SU-DHL-6 (cell line): ENCODE data around the gene NEURL1B.
"Not testable (repeated sequence)": the region's sequence is repeated elsewhere in the genome, so short reads cannot be mapped to it uniquely, and the experiment has no call there.

ENCODE experiments used
- H2AFZ ChIP-seq: fragments of 200-600 bp; sonication (generic); 2 replicates; pipeline ENCODE4 v1.6.1; 2014; ENCODE audit warnings: low read depth, mild to moderate bottlenecking, moderate library complexity, mixed read lengths, antibody characterized with exemption, low read length; ENCODE audit not compliant: severe bottlenecking
- H3F3A ChIP-seq: fragments of 200-600 bp; shearing (Covaris generic); 2 replicates; pipeline ENCODE4 v1.6.0; 2016; ENCODE audit warnings: antibody characterized with exemption, mild to moderate bottlenecking; ENCODE audit not compliant: insufficient read depth
- H3K27ac ChIP-seq: fragments of 200-600 bp; sonication (generic); 2 replicates; pipeline ENCODE4 v1.5.1; 2016; ENCODE audit warnings: low read depth, mild to moderate bottlenecking, low read length, moderate library complexity, mixed read lengths
- H3K27me3 ChIP-seq: fragments of 200-600 bp; sonication (generic), shearing (Covaris generic); 2 replicates; pipeline ENCODE4 v1.6.0; 2014; ENCODE audit warnings: mild to moderate bottlenecking, low read length
- H3K36me3 ChIP-seq: fragments of 200-600 bp; sonication (generic); 2 replicates; pipeline ENCODE4 v1.6.1; 2014; ENCODE audit warnings: mild to moderate bottlenecking, low read length, mixed read lengths
- H3K4me2 ChIP-seq: fragments of 300-600, 200-600 bp; shearing (Covaris generic), sonication (generic); 2 replicates; pipeline ENCODE4 v1.6.0; 2014; ENCODE audit warnings: low read length, low read depth, mild to moderate bottlenecking; ENCODE audit not compliant: poor library complexity, severe bottlenecking
- H3K4me3 ChIP-seq: fragments of 200-600 bp; sonication (generic); 2 replicates; pipeline ENCODE4 v1.5.1; 2014; ENCODE audit warnings: antibody characterized with exemption, low read length, mild to moderate bottlenecking, mixed read lengths; ENCODE audit not compliant: insufficient read depth, poor library complexity, severe bottlenecking
- H3K79me2 ChIP-seq: fragments of 200-600 bp; sonication (generic); 2 replicates; pipeline ENCODE4 v1.6.1; 2014; ENCODE audit warnings: mild to moderate bottlenecking, low read length, moderate library complexity; ENCODE audit not compliant: insufficient read depth
- H3K9ac ChIP-seq: fragments of 200-600 bp; sonication (generic); 2 replicates; pipeline ENCODE4 v1.7.0; 2014; ENCODE audit warnings: mild to moderate bottlenecking, low read length
- H3K9me2 ChIP-seq: fragments of 200-600 bp; sonication (generic); replicated peaks from 2 replicates; pipeline ENCODE4 v1.6.1; 2014; ENCODE audit warnings: low read length; ENCODE audit not compliant: insufficient read depth
- H3K9me3 ChIP-seq: fragments of 200-600 bp; sonication (generic); 2 replicates; pipeline ENCODE4 v1.6.1; 2014; ENCODE audit warnings: low read length, mixed read lengths; ENCODE audit not compliant: insufficient read depth
- H4K20me1 ChIP-seq: fragments of 200-600 bp; sonication (generic); 2 replicates; pipeline ENCODE4 v1.6.1; 2014; ENCODE audit warnings: low read depth, mild to moderate bottlenecking, antibody characterized with exemption, low read length, moderate library complexity, mixed read lengths
- EZH2phosphoT487 ChIP-seq: fragments of 200-600 bp; sonication (generic), shearing (Covaris generic); conservative IDR thresholded peaks from 2 replicates; pipeline ENCODE4 v1.6.1; 2018; ENCODE audit warnings: mild to moderate bottlenecking, antibody characterized with exemption, low read length, moderate library complexity, mixed read lengths
- TF ChIP-seq, protein P1 (sequence below): fragments of 200-600 bp; sonication (generic); IDR thresholded peaks from one replicate; pipeline ENCODE4 v1.5.1; 2017; ENCODE audit warnings: antibody characterized with exemption, mild to moderate bottlenecking, low read length, moderate library complexity; ENCODE audit not compliant: insufficient read depth, poor library complexity, severe bottlenecking

NEURL1B gene

DNA sequence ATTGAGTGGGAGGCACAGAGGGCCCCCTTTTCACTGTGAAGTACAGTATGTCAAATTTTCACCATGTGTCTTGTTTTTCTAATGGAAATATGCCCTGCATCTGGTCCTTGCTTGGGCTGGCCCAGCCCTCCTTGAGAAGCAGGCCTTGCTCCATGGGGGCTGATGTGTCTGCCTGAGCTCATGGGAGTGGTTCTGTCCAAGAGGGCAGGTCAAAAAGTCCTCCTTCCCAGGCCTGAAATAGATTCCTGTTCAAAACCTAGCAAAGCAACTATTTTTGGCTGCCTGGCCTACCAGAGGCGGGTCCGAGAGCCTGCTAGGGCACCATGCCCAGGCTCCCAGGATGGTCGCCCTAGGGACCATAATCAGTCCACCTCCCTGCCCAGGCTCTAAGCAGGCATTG is 40.5 kb upstream of the NEURL1B start:
- no peak overlapping the region for H3K4me2 ChIP-seq
- no peak overlapping the region for H2AFZ ChIP-seq
- H3K9ac ChIP-seq: no peak overlapping the region
- H3K36me3 ChIP-seq: no peaks in the 10 kb centered on the region
- no peaks in the 10 kb centered on the region for H3K79me2 ChIP-seq
- H3F3A ChIP-seq: no peaks in the 10 kb centered on the region
- no peaks in the 10 kb centered on the region for H3K27me3 ChIP-seq
- TF ChIP-seq EZH2phosphoT487: no peak
- TF ChIP-seq, protein P1, sequence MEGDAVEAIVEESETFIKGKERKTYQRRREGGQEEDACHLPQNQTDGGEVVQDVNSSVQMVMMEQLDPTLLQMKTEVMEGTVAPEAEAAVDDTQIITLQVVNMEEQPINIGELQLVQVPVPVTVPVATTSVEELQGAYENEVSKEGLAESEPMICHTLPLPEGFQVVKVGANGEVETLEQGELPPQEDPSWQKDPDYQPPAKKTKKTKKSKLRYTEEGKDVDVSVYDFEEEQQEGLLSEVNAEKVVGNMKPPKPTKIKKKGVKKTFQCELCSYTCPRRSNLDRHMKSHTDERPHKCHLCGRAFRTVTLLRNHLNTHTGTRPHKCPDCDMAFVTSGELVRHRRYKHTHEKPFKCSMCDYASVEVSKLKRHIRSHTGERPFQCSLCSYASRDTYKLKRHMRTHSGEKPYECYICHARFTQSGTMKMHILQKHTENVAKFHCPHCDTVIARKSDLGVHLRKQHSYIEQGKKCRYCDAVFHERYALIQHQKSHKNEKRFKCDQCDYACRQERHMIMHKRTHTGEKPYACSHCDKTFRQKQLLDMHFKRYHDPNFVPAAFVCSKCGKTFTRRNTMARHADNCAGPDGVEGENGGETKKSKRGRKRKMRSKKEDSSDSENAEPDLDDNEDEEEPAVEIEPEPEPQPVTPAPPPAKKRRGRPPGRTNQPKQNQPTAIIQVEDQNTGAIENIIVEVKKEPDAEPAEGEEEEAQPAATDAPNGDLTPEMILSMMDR: no peak
- no peak overlapping the region for H3K27ac ChIP-seq
- H3K4me3 ChIP-seq: no peak overlapping the region
- no peaks in the 10 kb centered on the region for H3K9me3 ChIP-seq
- H4K20me1 ChIP-seq: no peaks in the 10 kb centered on the region
- no peaks in the 10 kb centered on the region for H3K9me2 ChIP-seq

DNA sequence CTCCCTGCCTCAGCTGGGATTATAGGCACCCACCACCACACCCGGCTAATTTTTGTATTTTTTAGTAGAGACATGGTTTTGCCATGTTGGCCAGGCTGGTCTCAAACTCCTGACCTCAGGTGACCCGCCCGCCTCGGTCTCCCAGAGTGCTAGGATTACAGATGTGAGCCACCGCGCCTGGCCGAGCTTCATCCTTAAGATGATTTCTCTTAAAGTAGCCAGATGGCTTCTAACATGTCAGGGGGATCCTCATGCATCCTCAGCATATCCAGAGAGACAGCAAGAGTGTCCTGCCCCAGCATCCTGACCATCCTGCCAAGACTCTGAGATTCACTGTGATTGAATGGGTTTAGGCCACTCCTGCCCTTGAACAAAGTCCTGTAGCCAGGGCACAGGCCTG is 39.5 kb upstream of the NEURL1B start:
- H3K27me3 ChIP-seq, H3K36me3 ChIP-seq, H3K79me2 ChIP-seq, H3K4me3 ChIP-seq, H4K20me1 ChIP-seq, H3K9me2 ChIP-seq, H2AFZ ChIP-seq, H3K27ac ChIP-seq, H3K9ac ChIP-seq, H3K4me2 ChIP-seq, H3F3A ChIP-seq, H3K9me3 ChIP-seq: not testable (repeated sequence)

DNA sequence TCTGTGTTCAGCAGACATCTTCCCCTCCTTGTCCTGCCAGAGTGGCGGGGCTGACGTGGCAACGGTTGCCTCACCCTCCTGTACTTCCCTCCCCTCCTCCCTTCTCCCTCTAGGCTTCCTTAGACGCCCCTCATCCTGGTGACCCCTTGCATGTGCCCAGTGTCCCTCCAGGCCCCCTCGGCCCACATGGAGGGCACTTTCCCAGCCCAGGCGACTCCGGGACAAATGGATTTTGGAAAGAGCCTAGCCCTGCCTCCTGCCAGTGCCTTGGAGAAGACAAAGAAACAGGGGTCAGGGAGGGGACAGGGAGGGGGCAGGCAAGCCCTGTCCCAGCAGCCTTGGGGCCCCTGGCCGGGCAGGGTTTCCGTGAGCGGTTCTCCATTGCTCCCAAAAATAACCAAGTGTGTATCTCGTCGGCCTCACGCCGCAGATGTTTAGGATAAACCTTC is 38.3 kb upstream of the NEURL1B start:
- Histone ChIP-seq H3F3A (no peaks in the 10 kb centered on the region), H3K4me3 (no peak overlapping the region), H3K27ac (no peak overlapping the region), H2AFZ (no peak overlapping the region), H4K20me1 (no peaks in the 10 kb centered on the region), H3K4me2 (no peak overlapping the region), H3K27me3 (no peaks in the 10 kb centered on the region), H3K36me3 (no peaks in the 10 kb centered on the region), H3K9ac (no peak overlapping the region), H3K9me3 (no peaks in the 10 kb centered on the region), H3K79me2 (no peaks in the 10 kb centered on the region), H3K9me2 (no peaks in the 10 kb centered on the region)
- TF ChIP-seq EZH2phosphoT487: no peak
- TF ChIP-seq, protein P1: no peak

DNA sequence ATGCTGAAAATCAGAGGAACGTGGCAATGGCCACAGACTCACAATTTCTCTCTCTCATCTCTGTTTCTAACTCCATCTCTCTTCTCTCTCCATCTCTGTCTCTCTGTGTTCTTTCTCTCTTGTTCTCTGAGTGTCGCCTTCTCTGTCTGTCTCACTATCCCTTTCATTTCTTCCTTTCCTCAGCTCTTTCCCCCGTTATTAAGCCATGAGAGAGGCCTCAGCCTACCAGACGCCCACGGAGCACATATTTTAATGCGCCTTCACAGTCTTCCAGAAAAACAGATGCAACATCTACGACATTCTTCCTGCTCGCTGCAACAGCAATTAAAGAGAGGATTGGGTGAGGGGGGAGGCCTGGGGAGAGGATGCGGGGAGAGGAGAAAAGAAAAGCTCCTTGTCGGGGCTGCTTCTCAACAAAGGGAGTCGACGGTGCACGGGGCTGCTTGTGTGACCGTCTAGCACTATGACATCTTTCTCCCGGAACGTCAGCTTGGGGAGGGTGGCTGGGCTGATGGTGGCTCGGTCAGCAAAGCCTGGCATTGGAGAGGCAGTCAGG is 37.7 kb upstream of the NEURL1B start:
- no peak overlapping the region for H2AFZ ChIP-seq
- H3K79me2 ChIP-seq: no peaks in the 10 kb centered on the region
- H4K20me1 ChIP-seq: no peaks in the 10 kb centered on the region
- no peak overlapping the region for H3K4me3 ChIP-seq
- no peak overlapping the region for H3K27ac ChIP-seq
- no peaks in the 10 kb centered on the region for H3K36me3 ChIP-seq
- no peaks in the 10 kb centered on the region for H3K9me2 ChIP-seq
- H3K27me3 ChIP-seq: no peaks in the 10 kb centered on the region
- no peak overlapping the region for H3K4me2 ChIP-seq
- H3F3A ChIP-seq: no peaks in the 10 kb centered on the region
- no peaks in the 10 kb centered on the region for H3K9me3 ChIP-seq
- TF ChIP-seq EZH2phosphoT487: no peak
- TF ChIP-seq, protein P1: no peak
- no peak overlapping the region for H3K9ac ChIP-seq
